Fibroblast of peridontal ligament (primary cell): ENCODE results near the gene SUV39H2.
"Not testable (repeated sequence)": the region's sequence is repeated elsewhere in the genome, so short reads cannot be mapped to it uniquely, and the experiment has no call there.

Source experiments
- DNase-seq: peaks from one replicate; pipeline ENCODE4 v3.0.0-alpha.2; 2010; ENCODE audit errors: extremely low read depth

Gene SUV39H2

GRCh38 chr10:14875941-14876340, 2.7 kb upstream of the SUV39H2 start:
- DNase-seq: no peak

DNA sequence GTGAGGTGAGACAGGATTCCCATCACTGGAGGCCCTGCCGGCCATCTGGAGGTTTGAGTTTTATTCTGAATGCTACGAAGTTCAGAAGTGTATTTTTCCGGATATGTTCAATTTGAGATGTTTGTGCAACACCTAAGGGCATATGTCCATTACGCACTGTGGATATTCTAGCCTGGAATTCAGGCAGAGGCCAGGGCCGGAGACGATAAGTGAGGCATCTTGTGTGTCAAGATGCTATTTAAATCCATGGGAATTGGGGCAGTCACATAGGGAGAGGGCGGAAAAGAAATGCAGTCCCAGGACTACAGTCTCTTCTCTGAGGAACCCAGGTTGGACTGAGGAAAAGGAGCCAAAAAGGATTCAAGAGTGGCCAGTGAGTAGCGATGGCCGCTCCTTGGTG, 1.9 kb upstream of the SUV39H2 start:
- DNase-seq: no peak

GRCh38 chr10:14879124-14879927, 660 bp downstream of the SUV39H2 start:
- no peak for DNase-seq

GRCh38 chr10:14879928-14880193, 1.2 kb downstream of the SUV39H2 start:
- no peak for DNase-seq

DNA sequence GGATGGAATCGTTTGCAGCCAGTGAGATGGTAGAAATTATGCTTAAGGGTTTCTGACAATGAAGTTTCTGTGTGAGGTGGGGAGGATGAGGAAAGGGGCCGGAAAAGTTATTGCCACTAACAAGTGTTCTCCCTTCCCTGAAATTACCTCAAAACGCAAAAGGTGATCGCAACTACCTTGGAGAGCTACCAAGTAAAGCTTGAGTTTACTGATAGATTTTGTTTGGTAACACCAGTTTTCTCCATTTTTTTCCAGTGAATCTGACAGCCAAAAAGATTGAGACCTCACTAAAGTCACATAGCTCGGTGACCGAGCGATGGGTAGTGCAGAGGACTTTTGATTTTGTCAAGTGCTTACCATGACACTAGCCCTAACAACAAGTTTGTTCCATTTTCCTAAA, 1.6 kb downstream of the SUV39H2 start:
- no peak for DNase-seq

DNA sequence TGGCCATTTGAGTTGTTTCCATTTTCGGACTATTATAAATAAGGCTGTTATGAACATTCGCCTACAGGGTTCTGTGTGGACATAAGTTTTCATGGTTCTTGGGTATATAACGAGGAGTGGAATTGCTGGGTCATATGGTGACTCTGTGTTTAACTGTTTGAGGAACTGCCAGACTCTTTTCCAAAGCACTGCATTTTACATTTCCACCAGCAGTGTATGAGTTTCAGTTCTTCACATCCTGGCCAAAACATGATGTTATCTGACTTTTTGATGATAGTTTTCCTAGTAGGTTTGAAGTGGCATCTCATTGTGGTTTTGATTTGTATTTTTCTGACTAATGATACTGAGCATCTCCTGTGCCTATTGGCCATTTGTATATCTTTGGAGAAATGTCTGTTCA, 5.4 kb downstream of the SUV39H2 start:
- DNase-seq: no peak

GRCh38 chr10:14889318-14889717, 10.7 kb downstream of the SUV39H2 start:
- no peak for DNase-seq

DNA sequence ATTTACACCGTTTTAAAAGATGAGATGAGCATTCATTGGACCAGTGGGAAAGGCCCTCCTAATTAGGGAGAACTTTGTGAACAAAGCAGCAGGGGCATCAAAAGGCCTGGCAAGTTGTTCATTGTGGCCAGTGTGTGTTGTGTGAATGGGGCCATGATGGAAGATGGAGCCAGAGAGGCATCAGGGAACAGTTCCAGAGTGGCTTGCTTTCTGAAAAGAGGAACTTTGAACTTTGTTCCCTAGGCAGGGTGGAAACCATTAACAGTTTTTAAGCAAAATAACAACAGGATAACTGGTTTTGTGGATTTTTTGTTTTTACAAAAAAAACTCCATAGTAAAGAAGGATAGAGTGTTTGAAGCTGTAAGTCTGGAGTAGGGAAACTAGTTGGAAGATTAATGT, 12.5 kb downstream of the SUV39H2 start:
- no peak for DNase-seq

DNA sequence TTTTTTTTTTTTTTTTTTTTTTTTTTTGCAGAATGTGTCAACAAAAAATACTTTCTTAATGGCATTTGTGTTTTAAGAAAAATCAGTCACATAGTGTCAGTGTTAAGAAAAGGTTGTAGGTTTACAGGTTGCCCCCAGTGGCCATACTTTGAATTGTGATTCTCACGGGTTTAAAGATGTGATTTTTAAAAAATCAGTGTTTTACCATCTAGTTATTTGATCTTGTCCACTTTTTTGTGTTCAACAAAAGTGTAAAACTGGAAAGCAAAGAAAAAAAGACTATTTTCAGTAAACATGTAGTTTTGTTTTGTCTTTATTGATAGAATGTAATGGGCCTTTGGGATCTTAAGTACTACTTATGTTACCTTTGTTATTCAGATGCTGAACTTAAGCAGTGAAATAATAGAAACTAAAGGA, 25.7 kb downstream of the SUV39H2 start:
- DNase-seq: peak; percentile 54

DNA sequence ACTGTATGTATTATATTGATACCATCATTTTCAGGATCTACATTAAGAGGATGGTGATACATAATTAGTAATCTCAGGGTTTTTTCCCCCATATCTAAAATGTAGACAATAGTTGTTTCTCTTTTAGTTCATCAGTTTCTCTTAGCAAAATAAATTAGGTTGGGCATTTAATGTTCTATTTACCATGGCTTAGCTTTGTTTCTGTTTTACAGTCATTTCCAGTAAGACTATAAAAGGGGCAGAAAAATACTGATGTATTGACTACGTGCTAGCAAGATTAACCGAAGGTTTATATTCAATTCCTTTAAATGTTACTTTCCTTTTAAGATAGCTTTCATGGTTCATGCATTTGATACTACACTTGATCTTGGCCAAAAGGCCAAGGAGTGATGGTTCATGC, 26.2 kb downstream of the SUV39H2 start:
- no peak for DNase-seq

- no peak for DNase-seq
Observed at GRCh38 chr10:14905890-14906289, 27.2 kb downstream of the SUV39H2 start.

DNA sequence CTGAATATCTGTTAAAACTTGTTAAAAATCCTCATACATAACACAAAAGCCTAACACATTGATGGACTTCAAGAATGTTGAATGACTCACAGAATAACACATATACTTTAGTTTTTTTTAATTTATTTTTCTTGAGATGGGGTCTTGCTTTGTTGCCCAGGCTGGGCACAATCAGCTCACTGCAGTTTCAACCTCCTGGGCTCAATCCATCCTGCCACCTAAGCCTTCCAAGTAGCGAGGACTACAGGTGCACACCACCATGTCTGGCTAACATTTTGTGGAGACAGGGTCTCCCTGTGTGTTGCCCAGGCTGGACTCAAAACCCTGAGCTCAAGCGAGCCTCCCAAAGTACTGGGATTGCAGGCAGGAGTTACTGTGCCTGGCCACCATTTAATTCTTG, 28.1 kb downstream of the SUV39H2 start:
- no peak for DNase-seq

GRCh38 chr10:14907591-14907990, 28.9 kb downstream of the SUV39H2 start:
- not testable (repeated sequence) for DNase-seq

GRCh38 chr10:14909101-14909500, 30.4 kb downstream of the SUV39H2 start:
- DNase-seq: no peak

- DNase-seq: no peak
Observed at GRCh38 chr10:14910953-14911352, 32.3 kb downstream of the SUV39H2 start.

- DNase-seq: no peak
Observed at GRCh38 chr10:14911801-14912200, 33.1 kb downstream of the SUV39H2 start.

- no peak for DNase-seq
Observed at GRCh38 chr10:14916600-14916999, 37.9 kb downstream of the SUV39H2 start.

DNA sequence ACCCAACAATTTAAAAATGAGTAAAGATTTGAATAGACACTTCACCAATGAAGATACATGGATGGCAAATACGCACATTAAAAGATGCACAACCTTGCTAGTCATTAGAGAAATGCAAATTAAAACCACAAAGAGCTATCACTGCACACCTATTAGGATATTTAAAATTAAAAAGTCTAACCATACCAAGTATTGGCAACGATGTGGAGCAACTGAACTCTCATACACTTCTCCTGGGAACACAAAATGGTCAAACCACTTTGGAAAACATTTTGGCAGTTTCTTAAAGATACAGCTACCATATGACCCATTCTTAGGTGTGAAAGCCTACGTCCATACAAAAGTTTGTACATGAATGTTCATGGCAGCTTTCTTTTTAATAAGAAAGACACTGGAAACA, 39.2 kb downstream of the SUV39H2 start:
- DNase-seq: no peak

DNA sequence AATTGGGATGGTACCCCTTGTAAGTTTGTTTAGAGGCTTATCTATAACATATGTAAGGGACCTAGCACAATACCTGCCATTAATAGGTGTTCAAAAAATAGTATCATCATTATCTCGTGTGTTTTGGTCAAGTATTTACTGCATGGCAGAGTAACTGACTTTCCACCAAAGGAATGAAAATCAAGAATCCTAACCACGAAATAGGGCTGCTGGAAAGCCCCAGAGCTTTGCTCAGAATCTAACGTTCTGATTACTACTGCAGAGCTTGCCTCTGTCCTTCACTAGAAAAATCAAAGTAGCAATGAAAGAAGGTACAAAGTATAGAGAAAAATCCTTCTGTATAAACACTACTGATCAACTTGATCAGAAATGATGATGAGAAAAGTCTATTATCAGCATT, 40.3 kb downstream of the SUV39H2 start:
- peak; percentile 23 for DNase-seq

- no peak for DNase-seq
Observed at GRCh38 chr10:14924013-14924412, 45.3 kb downstream of the SUV39H2 start.

DNA sequence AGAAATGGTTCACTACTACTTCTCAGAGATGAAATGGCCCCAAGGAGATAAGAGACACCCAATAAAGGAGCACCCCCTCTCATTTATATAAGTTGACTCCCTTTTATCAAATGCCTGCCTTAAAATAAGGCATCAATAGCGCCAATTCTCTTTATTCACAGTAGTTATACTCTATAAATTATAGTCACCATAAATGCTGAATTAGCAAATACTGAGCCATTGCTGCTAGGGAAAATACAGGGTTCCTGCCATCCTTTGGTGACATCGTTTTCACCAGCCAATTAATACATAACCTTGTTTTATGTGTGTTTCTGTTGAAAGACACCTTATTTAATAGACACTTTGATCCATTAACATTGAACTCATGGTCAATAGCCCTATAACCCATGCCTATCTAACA, 46.6 kb downstream of the SUV39H2 start:
- no peak for DNase-seq

DNA sequence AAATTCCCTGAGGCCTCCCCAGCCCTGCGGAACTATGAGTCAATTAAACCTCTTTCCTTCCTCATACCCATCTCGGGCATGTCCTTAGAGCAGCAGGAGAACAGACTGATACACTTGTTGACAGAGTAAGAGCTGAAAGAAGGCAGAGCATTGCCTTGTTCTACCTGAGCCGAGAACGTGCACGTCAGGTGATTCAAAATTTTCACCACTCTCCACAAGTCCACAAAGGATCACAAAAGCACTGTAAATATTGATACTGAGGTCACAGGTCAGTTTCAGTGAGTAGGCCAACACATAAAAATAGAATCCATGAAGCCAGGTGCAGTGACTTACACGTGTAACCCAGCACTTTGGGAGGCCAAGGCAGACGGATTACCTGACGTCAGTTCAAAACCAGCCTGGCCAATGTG, 47.4 kb downstream of the SUV39H2 start:
- no peak for DNase-seq

- no peak for DNase-seq
Observed at GRCh38 chr10:14926722-14927416, 48.2 kb downstream of the SUV39H2 start.

DNA sequence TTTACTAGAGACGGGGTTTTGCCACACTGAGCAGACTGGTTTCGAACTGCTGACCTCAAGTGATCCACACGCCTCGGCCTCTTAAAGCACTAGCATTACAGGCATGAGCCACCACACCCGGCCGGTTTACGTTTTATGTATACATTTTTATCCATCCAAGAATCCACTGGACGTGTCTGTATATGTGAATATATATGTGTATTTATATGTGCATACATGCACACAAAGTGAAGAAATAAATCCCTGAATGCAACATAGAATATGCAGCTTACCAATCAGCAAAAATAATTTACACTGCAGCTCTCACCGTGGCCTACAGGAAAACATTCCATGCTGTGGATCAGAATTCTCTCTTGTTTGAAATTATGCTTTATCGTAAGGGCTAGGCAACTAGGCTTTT, 51.9 kb downstream of the SUV39H2 start:
- no peak for DNase-seq
